Caco-2 (cell line): Measurements from ENCODE around the gene MEDAG. TPM values are rescaled to one million over a fixed set of nuclear protein-coding genes. Genes with fewer than 3 reads are reported as not detected.

Experiments used
- BruUV-seq: library from RNA; stranded (reverse); fragments of 400-500 nt; replicated peaks from 2 replicates; lab custom pipeline; 2021; lab: Mats Ljungman, UMichigan
- CTCF ChIA-PET: fragments of 300-600 bp; sonication (Branson Sonifier 250); formaldehyde crosslinking; loops from one replicate; lab custom pipeline; 2022; ENCODE audit warnings: antibody characterized with exemption; lab: Charles Lee
- POLR2A ChIA-PET: fragments of 300-600 bp; sonication (Branson Sonifier 250); formaldehyde crosslinking; loops from one replicate; lab custom pipeline; 2022; ENCODE audit warnings: antibody characterized with exemption; lab: Charles Lee
- DNase-seq, 2 experiments: peaks; one replicate each; pipeline versions ENCODE4 v3.0.0 to v3.0.0-alpha.2; 2020 to 2022
- H3K27me3 ChIP-seq: replicated peaks from 2 replicates; pipeline ENCODE4 v1.6.0; 2011; ENCODE audit warnings: low read length; ENCODE audit not compliant: control insufficient read depth, insufficient read depth
- H3K36me3 ChIP-seq: 2 replicates; pipeline ENCODE4 v1.5.1; 2011; ENCODE audit warnings: low read length; ENCODE audit not compliant: control insufficient read depth, insufficient read depth
- H3K4me1 ChIP-seq: fragments of 250-450 bp; sonication (Bioruptor Pico); 2 replicates; pipeline ENCODE4 v1.5.1; 2020; ENCODE audit warnings: mild to moderate bottlenecking
- H3K4me3 ChIP-seq: 2 replicates; pipeline ENCODE4 v1.5.1; 2011; ENCODE audit warnings: low read depth, mild to moderate bottlenecking, control low read depth, low read length
- H3K9me3 ChIP-seq: fragments of 250-450 bp; sonication (Bioruptor Pico); 2 replicates; pipeline ENCODE4 v1.5.1; 2020; ENCODE audit warnings: mild to moderate bottlenecking, moderate library complexity
- H3K27ac Mint-ChIP-seq: one replicate; pipeline ENCODE4 v1.8.0; 2022; ENCODE audit warnings: mixed read lengths; ENCODE audit not compliant: unreplicated experiment
- H3K27me3 Mint-ChIP-seq: one replicate; pipeline ENCODE4 v1.8.0; 2022; ENCODE audit warnings: mixed read lengths; ENCODE audit not compliant: insufficient read depth, unreplicated experiment
- H3K36me3 Mint-ChIP-seq: one replicate; pipeline ENCODE4 v1.8.0; 2022; ENCODE audit warnings: mild to moderate bottlenecking, mixed read lengths; ENCODE audit not compliant: insufficient read depth, unreplicated experiment
- H3K4me1 Mint-ChIP-seq: one replicate; pipeline ENCODE4 v1.8.0; 2022; ENCODE audit warnings: low read depth, mixed read lengths; ENCODE audit not compliant: unreplicated experiment
- H3K4me3 Mint-ChIP-seq: one replicate; pipeline ENCODE4 v1.8.0; 2022; ENCODE audit warnings: mild to moderate bottlenecking, moderate library complexity, mixed read lengths; ENCODE audit not compliant: unreplicated experiment
- H3K9me3 Mint-ChIP-seq: one replicate; pipeline ENCODE4 v1.8.0; 2022; ENCODE audit warnings: mixed read lengths; ENCODE audit not compliant: unreplicated experiment
- intact Hi-C: fragments of 100-400 bp; cut with micrococcal nuclease; formaldehyde crosslinking; loops from one replicate; pipeline ENCODE4 v1.10.0; 2022; ENCODE audit not compliant: unreplicated experiment
- total RNA-seq: library from RNA; stranded (reverse); gene quantifications from 2 replicates; pipeline ENCODE4 v1.2.3, GENCODE V29; 2022
- TF ChIP-seq, protein P1 (sequence below), 2 experiments: fragments of 200-600 bp in 1 of 2; IDR thresholded peaks; 1 replicate in 1 of 2; 2 replicates in 1 of 2; pipeline versions ENCODE4 v1.5.1 to v1.8.0; 2011 to 2022; ENCODE audit warnings: antibody characterized with exemption in 1 of 2, control low read depth in 1 of 2, inconsistent platforms in 1 of 2, low read depth in 1 of 2, low read length in 1 of 2, mild to moderate bottlenecking in 1 of 2, moderate library complexity in 1 of 2; ENCODE audit not compliant: insufficient read depth in 1 of 2, severe bottlenecking in 1 of 2, unreplicated experiment in 1 of 2

MEDAG gene
- total RNA-seq, 1 experiment from 2014 or later: not detected

DNA sequence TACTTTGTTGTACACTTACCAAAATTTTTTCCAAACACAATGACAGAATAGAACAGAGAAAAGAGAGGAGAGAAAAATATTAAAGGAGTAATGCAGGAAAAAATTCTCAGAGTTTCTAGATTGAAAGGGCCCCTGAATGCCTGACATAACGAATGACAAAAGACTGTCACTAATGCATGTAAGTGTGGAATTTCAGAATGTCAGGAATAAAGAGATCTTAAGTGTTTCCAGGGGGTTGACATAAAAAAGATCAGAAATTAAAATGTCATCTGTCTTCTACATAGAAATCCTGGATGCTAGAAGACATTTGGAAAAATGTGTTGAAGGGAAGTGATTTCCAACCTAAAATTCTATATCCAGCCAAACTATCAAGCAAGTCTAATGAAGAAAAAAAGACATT lies 53.6 kb downstream of the MEDAG start:
- ChIA-PET CTCF (no interaction called here), POLR2A (no interaction called here)

DNA sequence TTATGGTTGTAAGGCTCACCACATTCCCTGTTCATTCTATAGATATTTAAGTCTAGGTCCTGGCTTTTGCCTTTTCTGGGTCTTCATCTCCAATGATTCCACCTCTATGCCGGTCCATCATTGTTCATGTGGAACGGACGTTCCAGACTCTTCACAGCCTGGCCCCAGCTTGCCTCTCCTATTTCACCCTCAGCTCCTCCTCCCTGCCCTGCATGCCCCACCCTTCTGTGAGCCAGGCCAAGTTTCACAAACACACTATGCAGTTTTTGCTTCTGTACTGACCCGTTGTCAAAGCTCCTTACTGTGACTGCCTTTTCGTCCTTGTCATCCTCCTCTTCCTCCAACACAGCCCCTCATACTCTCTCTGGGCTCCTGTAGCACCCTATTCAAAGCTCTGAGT lies 57.7 kb downstream of the MEDAG start:
- ChIA-PET CTCF (no interaction called here), POLR2A (no interaction called here)
- intact Hi-C loops: no loop called here
- Histone ChIP-seq H3K4me3 (no peak overlapping the region), H3K36me3 (no peaks in the 10 kb centered on the region), H3K4me1 (peaks cover 10% of the 10 kb centered on the region; the same call in 1 of the 2 replicates), H3K27me3 (no peaks in the 10 kb centered on the region), H3K9me3 (peaks cover 16% of the 10 kb centered on the region; the same call in 1 of the 2 replicates)
- Mint-ChIP-seq H3K4me3 (no peak overlapping the region), H3K36me3 (no peaks in the 10 kb centered on the region), H3K9me3 (no peaks in the 10 kb centered on the region), H3K27ac (no peak overlapping the region), H3K27me3 (peaks cover 2% of the 10 kb centered on the region), H3K4me1 (peaks cover 7% of the 10 kb centered on the region)
- BruUV-seq: no TSS peak
- TF ChIP-seq, protein P1, sequence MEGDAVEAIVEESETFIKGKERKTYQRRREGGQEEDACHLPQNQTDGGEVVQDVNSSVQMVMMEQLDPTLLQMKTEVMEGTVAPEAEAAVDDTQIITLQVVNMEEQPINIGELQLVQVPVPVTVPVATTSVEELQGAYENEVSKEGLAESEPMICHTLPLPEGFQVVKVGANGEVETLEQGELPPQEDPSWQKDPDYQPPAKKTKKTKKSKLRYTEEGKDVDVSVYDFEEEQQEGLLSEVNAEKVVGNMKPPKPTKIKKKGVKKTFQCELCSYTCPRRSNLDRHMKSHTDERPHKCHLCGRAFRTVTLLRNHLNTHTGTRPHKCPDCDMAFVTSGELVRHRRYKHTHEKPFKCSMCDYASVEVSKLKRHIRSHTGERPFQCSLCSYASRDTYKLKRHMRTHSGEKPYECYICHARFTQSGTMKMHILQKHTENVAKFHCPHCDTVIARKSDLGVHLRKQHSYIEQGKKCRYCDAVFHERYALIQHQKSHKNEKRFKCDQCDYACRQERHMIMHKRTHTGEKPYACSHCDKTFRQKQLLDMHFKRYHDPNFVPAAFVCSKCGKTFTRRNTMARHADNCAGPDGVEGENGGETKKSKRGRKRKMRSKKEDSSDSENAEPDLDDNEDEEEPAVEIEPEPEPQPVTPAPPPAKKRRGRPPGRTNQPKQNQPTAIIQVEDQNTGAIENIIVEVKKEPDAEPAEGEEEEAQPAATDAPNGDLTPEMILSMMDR (IDR thresholded peaks at IDR 0.05; ENCODE audit: insufficient read depth in 1 of 2, low read depth in 1 of 2, low read length in 1 of 2, severe bottlenecking in 1 of 2, unreplicated experiment in 1 of 2): no peak
- no peak for DNase-seq

More for the DNA sequence above, 53.6 kb downstream of the MEDAG start:
- TF ChIP-seq, protein P1 (IDR thresholded peaks at IDR 0.05; ENCODE audit: insufficient read depth in 1 of 2, low read depth in 1 of 2, low read length in 1 of 2, severe bottlenecking in 1 of 2, unreplicated experiment in 1 of 2): no peak
- peaks cover 10% of the 10 kb centered on the region for H3K27me3 Mint-ChIP-seq
- no peak overlapping the region for H3K27ac Mint-ChIP-seq
- intact Hi-C loops: no loop called here
- Histone ChIP-seq H3K9me3 (peaks cover 16% of the 10 kb centered on the region; the same call in 1 of the 2 replicates), H3K36me3 (no peaks in the 10 kb centered on the region), H3K4me1 (peaks cover 10% of the 10 kb centered on the region; the same call in 1 of the 2 replicates), H3K4me3 (no peak overlapping the region), H3K27me3 (no peaks in the 10 kb centered on the region)
- no peaks in the 10 kb centered on the region for H3K36me3 Mint-ChIP-seq
- no peak overlapping the region for H3K4me3 Mint-ChIP-seq
- no TSS peak for BruUV-seq
- peaks cover 7% of the 10 kb centered on the region for H3K4me1 Mint-ChIP-seq
- H3K9me3 Mint-ChIP-seq: peaks cover 8% of the 10 kb centered on the region
- no peak for DNase-seq

DNA sequence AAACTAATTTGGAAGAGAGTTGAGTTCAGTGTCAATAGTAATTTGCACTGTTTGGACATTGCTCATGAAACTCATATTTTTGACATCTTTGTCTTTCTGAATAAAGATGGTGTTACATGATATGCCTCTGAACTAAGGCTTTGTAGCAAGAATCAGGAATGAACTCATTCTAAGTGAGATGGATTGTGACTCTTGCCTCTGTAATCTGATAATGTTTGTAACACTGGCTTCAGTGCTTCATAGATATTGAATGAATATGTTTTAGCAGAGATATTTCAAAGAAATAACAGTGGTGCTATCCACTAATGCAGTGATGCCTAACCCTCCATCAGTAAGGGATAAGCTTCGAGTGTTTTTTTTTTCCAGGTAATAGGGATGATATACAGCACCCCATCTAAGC lies 59.3 kb downstream of the MEDAG start:
- Mint-ChIP-seq H3K9me3 (no peaks in the 10 kb centered on the region), H3K27me3 (peaks cover 2% of the 10 kb centered on the region), H3K4me3 (no peak overlapping the region), H3K4me1 (peaks cover 7% of the 10 kb centered on the region), H3K36me3 (no peaks in the 10 kb centered on the region), H3K27ac (no peak overlapping the region)
- Histone ChIP-seq H3K9me3 (peaks cover 3% of the 10 kb centered on the region; the same call in 1 of the 2 replicates), H3K4me1 (peaks cover 10% of the 10 kb centered on the region; the same call in 1 of the 2 replicates), H3K4me3 (no peak overlapping the region), H3K27me3 (no peaks in the 10 kb centered on the region), H3K36me3 (no peaks in the 10 kb centered on the region)
- POLR2A ChIA-PET: no interaction called here
- TF ChIP-seq, protein P1 (IDR thresholded peaks at IDR 0.05; ENCODE audit: insufficient read depth in 1 of 2, low read depth in 1 of 2, low read length in 1 of 2, severe bottlenecking in 1 of 2, unreplicated experiment in 1 of 2): no peak
- CTCF ChIA-PET: no interaction called here
- BruUV-seq: no TSS peak
- intact Hi-C loops: no loop called here
- no peak for DNase-seq
